HG02623 (cell line): ENCODE measurements around the gene CLDN6.

Experiments used
- ATAC-seq: cut with Tn5 transposase; IDR thresholded peaks from one replicate; pipeline ENCODE4 v1.9.1; 2021; ENCODE audit warnings: moderate library complexity; ENCODE audit not compliant: unreplicated experiment

CLDN6 gene

DNA sequence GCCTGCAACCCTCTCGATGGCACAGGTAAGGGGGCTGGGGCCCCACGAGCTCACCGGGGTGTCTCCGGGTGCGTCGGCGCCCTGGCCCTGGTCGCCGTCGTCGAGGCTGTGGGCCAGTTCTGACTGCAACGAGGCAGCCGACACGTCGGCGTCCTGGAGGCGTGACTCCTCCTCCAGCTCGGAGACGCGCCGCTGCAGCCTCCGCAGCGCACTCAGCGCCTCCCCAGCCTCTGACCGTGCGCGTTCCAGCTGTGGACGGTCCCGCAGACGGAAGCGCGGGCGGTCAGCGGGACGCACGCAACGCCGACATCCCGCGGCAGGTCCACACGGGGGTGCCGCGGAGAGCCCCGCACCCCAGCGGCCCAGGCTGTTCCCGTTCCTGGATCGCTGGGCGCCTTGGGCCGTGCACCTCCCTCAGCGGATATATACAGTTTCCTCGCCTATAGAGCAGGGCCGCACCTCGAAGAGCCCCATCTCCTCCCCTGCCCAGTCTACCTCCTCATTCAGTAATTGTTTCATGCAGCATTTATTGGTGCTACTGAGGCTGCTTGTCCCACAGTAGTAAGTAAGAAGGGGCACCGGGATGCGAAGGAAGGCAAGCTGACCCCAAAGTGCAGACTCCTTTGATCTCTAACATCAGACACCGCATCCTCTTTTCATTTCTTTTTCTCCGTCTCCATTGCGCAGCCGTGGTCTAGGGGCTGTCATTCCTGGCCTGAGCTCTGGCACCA is 11.7 kb upstream of the CLDN6 start:
- ATAC-seq: no peak

DNA sequence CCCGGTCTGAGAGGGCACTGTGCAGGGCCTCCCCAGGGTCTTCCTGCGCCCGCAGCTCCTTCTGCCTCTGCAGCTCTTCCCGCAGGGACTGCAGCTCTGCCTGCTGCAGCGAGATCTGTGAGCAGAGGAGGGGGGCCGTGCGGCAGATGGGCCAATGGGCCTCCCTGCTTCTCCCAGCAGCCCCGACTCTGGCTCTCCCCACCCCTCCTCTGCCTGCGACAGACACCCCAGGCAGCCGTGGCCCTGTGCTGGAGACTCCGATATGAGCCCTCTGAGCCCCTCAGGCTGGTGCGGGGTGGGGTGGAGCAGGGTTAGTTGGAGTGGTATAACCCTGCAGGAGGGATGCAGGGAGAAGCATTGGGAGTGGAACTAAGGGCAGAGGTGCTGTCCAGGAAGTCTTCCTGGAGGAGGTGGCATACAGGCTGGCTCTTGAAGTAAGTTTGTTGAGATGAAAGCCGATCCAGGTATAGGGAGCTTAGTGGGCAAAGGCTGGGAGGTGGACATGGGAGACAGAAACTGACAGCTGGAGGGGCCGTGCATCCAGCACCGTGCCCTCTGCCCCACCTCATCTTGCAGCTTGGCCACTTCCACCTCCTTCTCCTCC is 10.8 kb upstream of the CLDN6 start:
- ATAC-seq: no peak

DNA sequence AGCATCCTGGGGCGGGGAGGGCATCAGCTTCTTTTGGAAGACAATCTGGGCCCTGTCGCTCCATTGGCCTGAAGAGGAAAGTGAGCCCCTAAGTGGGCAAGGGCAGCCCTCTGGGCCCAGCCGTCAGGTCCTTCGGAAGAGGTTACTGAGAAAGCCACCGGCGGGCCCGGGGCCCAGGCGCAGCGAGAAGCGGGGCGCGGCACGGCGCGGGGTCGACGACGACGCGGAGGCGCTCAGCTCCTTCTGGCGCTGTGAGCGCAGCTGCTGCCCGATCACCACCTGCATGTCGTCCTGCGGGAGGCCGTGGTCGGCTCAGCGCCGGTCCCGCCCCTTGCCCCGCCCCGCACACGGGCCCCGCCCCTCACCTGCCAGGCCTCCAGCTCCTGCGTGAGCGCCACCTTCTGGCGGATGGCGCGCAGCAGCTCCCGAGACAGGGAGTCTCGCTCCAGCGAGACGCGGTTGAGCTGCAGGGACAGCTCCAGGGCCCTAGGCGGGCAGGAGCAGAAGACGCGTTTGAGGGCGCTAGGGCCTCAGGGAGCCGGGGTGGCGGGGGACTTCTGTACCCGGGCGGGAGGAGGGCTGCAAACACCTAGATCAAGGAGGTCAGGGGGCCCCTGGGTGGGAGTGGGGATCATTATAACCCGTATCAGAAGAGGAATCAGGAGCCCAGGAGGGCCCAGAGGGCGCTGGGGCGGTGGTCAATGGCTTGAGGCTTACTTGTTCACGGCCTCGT is 10.2 kb upstream of the CLDN6 start:
- no peak for ATAC-seq

DNA sequence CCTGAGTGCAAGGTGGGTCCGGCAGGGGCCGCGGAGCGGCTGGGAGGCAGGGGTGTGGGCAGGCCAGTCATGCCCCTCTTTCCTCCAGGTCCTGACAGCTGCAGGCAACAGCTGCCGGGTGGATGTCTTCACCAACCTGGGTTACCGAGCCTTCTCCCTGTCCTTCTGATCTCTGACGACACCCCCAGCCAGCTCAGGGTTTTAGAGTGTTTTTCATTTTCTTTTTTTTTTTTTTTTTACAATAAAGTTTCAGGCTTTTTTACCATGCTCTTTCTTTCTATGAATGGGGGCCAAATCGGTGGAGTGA is 9.5 kb upstream of the CLDN6 start:
- ATAC-seq: no peak

DNA sequence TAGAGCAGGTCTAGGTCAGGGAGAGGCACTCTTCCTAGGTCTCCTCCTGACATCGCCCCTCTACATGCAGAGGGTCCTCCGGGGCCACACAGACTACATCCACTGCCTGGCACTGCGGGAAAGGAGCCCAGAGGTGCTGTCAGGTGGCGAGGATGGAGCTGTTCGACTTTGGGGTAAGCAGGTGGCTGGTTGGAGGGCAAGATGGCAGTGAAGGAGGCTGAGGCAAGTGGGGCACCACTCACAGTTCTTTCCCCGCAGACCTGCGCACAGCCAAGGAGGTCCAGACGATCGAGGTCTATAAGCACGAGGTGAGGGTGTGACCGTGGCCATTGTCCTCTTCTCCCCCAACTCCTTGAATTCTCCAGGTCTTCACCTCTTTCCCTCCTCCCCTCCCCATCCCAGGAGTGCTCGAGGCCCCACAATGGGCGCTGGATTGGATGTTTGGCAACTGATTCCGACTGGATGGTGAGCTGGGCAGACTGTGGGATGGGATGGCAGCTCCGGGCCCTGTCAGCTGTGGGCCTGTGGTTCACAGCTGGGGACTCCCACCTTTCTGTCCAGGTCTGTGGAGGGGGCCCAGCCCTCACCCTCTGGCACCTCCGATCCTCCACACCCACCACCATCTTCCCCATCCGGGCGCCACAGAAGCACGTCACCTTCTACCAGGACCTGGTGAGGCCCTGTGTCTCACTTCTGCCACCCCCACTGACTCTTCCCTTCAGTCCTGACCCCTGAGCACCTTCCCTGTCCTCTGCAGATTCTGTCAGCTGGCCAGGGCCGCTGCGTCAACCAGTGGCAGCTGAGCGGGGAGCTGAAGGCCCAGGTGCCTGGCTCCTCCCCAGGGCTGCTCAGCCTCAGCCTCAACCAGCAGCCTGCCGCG is 8.9 kb upstream of the CLDN6 start:
- no peak for ATAC-seq

DNA sequence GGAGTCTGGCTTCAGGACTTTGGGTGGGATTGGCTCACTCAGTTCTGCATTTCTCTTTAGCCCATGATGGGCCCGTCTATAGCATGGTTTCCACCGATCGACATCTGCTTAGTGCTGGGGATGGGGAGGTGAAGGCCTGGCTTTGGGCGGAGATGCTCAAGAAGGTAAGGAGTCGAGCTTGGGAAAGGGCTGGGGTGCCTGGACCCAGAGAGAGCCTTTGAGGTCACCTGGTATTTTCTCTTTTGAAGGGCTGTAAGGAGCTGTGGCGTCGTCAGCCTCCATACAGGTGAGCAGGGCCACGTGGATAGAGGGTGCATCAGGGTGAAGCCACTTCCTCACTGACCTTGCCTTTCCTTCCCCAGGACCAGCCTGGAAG is 8.0 kb upstream of the CLDN6 start:
- no peak for ATAC-seq

DNA sequence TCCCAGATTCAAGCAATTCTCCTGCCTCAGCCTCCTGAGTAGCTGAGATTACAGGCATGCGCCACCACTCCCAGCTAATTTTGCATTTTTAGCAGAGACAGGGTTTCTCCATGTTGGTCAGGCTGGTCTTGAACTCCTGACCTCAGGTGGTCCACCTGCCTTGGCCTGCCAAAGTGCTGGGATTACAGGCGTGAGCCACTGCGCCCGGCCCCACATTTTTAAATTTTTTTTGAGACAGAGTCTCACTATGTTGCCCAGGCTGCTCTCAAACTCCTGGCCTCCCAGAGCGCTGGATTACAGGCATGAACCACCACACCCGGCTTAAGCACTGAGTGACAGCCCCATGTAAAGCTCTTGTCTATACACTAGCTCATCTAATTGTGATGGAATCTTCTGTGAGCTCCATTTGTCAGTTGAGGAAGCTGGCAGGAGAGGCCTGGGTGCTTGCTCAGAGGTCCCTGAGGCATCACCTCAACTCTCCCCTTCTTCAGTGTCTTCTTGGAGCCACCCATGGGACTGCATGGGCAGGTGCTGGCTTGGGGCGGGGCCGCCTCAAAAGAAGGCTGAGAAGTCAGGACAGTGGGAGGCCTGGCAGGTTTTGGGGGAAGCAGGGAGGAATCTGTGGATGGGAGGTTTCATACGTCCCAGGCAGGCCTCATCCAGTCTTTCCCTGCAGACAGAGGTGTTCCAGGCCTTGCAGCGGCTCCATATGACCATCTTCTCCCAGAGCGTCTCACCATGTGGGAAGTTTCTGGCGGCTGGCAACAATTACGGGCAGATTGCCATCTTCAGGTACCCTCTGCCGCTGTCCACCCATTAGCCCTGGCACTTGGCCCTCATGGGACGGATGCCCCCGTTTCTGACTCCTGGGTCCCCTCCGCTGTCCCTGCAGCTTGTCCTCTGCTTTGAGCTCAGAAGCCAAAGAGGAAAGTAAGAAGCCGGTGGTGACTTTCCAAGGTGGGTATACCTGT is 7.3 kb upstream of the CLDN6 start:
- ATAC-seq: no peak

DNA sequence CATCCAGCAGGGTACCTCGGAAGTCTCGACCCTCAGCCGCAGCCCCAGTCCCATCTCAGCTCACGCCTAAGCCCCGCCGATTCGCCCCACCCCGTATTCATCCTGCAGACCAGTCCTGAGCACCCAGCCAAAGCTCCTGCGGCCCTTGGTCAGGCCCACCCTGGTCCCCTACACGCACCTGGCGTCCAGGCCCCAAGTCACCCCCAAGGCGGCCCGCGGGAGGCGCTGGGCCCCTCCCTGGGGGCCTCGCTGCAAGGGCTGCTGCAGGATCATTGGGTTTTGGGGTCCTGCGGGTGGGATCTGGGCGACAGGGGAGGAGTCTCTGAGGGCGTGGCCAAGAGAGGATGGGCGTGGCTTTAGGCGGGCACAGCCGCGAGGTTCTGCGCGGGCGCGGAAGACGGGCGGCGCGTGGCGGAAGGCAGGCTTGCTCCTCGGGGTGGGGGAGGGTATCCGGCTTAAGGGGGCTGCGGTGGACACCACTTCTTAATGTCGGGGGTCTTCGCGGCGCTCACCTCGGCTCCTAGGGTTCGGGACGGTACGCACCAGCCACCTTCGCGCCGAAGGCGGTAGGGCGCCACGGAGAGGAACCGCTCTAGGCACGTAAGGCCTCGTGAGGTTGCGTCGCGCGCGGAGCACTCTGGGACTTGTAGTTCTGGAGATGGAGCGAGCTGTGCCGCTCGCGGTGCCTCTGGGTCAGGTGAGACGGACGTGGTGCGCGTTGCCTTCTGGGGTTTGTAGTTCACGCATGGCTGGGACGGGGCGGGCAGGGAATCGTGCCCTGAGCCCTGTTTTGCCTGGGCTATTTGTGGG is 5.9 kb upstream of the CLDN6 start, which contains the start of the genes HCFC1R1 and THOC6:
TSS of gene HCFC1R1 (minus strand) at position 274 of the 810 bp plus-strand sequence. CDS start at position 273, 1 bp downstream.
TSS of gene THOC6 (plus strand) at position 367 of the 810 bp plus-strand sequence. CDS start at position 659, 292 bp downstream.
- peak; percentile 72 for ATAC-seq

DNA sequence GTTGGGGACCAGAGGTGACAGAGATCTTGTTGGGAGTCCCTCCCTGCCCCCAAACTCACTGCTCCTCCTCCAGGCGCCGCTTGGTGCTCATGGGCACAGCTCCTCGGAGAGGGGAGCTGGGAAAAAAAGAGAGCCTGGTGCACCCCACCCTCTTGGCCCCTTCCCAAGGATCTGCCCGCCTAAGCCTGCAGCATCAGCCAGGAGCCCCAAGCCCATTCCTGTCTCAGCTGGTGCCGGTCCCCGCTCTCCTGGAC is 5.4 kb upstream of the CLDN6 start:
- ATAC-seq: no peak

DNA sequence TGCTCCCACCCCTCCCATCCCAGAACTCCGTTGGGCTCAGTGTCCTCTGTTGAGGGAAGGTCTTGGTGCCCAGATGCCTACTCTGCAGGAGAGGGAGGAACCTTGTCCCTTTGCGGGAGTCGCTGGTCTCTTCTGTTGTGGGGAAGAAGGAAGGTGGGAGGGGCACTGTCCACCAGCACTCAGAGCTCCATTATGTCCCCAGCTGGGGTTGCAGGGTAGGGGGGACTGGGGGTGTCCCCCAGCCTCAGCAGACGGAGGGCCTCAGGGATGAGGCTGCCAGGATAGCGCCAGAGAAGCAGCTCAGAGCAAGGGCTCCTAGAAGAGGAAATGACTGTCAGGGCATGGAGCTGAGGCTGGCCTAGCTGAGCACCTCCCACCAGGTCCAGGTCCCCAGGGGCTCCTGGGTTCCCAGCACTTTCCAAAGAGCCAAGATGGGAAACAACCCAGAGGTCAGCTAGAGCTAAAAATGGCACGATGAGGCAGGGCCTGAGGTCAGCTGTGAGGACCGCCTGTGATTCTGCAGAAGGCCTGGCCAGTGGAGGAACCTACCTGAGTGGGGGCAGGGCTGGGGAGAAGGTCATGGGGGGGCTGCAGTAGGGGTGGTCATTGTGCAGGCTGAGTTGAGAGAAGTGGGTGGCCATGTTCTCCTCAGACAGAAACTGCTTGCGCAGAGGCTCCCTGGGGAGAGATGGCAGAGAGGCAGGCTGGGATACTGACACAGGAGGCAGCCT is 4.9 kb upstream of the CLDN6 start:
- ATAC-seq: no peak

DNA sequence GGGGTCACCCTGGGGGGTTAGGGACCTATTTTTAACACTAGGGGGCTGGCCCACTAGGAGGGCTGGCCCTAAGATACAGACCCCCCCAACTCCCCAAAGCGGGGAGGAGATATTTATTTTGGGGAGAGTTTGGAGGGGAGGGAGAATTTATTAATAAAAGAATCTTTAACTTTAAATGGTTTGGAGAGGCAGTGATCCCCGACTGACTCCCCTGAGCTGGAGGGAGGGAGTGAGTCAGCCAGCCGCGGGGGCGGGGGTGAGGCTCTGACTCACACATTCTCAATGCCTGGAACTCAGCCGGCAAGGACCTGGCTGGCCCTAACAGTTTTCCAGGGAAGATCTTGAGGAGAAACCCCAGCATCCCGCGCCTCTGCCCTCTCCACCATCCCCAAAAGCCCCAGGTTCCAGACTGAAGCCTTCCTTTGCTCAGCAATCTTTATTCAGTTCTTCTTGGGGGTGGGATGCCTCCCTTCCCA is 4.3 kb upstream of the CLDN6 start:
- ATAC-seq: no peak

DNA sequence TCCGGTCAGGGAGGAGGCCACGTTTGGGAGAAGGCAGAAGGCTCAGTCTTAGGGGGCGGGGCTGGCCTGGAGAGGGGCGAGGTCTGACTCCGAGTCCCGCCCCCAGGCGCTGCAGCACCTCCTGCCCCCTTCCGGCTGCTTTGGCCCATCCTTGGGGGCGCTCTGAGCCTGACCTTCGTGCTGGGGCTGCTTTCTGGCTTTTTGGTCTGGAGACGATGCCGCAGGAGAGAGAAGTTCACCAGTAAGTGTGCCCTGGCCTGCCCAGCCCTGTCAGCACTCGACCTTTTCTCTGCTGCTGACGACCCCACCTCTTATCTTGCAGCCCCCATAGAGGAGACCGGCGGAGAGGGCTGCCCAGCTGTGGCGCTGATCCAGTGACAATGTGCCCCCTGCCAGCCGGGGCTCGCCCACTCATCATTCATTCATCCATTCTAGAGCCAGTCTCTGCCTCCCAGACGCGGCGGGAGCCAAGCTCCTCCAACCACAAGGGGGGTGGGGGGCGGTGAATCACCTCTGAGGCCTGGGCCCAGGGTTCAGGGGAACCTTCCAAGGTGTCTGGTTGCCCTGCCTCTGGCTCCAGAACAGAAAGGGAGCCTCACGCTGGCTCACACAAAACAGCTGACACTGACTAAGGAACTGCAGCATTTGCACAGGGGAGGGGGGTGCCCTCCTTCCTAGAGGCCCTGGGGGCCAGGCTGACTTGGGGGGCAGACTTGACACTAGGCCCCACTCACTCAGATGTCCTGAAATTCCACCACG is 3.6 kb upstream of the CLDN6 start:
- no peak for ATAC-seq

DNA sequence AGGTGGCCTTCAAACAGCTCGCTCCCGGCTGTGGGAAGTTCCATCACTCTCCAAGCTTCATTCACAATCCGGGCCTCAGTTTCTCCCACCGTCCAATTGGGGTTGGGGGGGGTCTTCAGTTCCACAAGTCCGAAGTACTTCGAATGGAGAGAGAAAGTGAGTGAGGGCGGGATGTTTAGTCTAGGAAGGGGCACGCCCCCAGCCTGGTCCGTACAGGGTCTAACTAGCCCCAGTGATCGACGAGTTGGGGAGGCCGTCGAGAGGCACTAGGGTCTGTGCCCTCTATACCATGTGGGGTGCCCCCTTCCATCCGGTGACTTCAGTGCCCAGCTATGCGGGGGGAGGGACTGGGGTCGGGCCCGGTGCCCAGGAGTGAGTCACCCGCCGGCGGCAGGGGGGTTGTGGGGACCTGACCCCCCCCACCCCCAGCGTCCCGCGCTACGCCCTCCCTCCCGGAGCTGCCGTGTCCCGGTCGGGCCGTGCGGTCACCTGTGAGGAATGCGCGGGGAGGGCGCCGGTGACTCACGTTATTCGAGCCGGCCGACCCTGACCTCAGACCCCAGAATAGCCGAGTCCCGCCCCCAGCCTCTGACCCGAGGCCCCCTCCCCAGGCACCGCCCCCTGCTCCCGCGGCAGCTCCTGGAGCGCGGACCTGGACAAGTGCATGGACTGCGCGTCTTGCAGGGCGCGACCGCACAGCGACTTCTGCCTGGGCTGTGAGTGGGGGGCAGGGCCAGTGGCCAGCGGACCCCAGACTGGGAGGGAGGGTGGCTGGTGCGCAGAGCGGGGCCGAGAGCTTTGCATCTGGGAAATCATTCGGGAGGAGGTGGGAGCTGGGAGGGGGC is 2.8 kb upstream of the CLDN6 start:
- ATAC-seq: no peak

DNA sequence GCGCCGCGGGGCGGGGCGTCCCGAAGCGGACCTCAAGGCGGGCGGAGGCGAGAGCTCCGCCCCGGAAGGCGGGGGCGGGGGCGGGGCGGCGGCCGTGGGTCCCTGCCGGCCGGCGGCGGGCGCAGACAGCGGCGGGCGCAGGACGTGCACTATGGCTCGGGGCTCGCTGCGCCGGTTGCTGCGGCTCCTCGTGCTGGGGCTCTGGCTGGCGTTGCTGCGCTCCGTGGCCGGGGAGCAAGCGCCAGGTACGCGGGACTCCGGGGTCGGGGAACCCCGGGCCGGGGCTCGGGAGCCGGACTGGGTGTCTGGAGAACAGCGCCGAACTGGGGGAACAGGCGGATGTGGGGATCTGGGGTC is 2.2 kb upstream of the CLDN6 start, which contains the start of gene TNFRSF12A:
TSS of gene TNFRSF12A (plus strand) at position 122 of the 357 bp plus-strand sequence. CDS start at position 152, 30 bp downstream.
- no peak for ATAC-seq

DNA sequence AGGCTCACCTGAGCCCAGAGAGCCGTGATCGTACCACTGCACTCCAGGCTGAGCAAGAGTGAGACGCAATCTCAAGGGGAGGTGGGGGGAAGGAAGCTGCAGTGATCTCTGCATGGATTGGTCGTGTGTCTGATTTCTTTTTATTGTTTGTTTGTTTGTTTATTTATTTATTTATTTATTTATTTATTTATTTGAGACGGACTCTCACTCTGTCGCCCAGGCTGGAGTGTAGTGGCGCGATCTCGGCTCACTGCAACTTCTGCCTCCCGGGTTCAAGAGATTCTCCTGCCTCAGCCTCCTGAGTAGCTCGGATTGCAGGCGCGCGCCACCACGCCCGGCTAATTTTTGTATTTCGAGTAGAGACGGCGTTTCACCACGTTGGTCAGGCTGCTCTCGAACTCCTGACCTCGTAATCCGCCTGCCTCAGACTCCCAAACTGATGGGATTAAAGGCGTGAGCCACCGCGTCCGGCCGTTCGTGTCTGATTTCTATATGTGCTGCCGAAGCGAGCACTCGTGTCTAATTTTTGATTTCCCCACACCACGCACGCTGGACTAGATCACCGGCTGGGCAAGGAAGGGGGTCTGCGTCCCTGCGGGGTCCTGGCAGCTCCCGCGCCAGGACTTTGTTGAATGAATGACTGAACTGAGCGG is 1.7 kb upstream of the CLDN6 start:
- ATAC-seq: no peak

DNA sequence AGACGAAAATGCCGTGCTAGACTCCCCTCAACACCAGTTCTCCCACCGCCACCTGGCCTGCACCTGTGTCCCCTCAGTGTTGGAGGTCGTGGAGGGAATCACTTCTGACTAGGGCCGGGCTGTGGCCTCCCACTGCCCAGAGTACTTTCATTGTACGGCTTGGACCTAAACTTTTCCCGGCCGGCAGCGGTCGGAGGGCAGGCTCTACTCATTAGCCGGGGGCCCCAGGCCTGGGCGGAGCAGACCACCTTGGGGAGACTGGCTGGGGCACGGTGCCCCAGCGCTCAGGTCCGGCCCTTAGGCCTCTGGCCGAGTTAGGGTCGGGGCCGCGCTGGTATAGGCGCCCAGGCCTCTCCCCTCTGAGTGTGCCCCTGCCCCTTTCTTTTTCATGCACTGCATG is 639 bp downstream of the CLDN6 start:
- no peak for ATAC-seq
